ENCODE data around the gene REC114. TPM values are rescaled to one million over a fixed set of nuclear protein-coding genes. Genes with fewer than 3 reads are reported as not detected.

REC114 gene
- total RNA-seq, 2 experiments from 2014 or later, result not detected

GRCh38 chr15:73598530-73599160 is 155.7 kb downstream of the REC114 start:
- ChIA-PET CTCF (interaction anchor here (1.1 kb wide), 1 partner anchor 38 kb away, joined by 3 read pairs; no protein-coding TSS in a partner anchor), POLR2A (no interaction called here)

- POLR2A ChIA-PET, result no interaction called here
- CTCF ChIA-PET, result no interaction called here
Observed at GRCh38 chr15:73599934-73600333, 157.0 kb downstream of the REC114 start.

GRCh38 chr15:73600413-73601335 is 157.7 kb downstream of the REC114 start:
- ChIA-PET CTCF (interaction anchor here (1.5 kb wide), 1 partner anchor 35 kb away, joined by 4 read pairs; no protein-coding TSS in a partner anchor), POLR2A (no interaction called here)

GRCh38 chr15:73601451-73602445 is 158.8 kb downstream of the REC114 start:
- CTCF ChIA-PET, result interaction anchor here (1.5 kb wide), 1 partner anchor 34 kb away, joined by 4 read pairs; no protein-coding TSS in a partner anchor
- POLR2A ChIA-PET, result no interaction called here

- CTCF ChIA-PET, result no interaction called here
- POLR2A ChIA-PET, result no interaction called here
Observed at GRCh38 chr15:73602446-73602843, 159.5 kb downstream of the REC114 start.

GRCh38 chr15:73602992-73603391 is 160.0 kb downstream of the REC114 start:
- ChIA-PET POLR2A (no interaction called here), CTCF (no interaction called here)

GRCh38 chr15:73604477-73604876 is 161.5 kb downstream of the REC114 start:
- ChIA-PET CTCF (no interaction called here), POLR2A (no interaction called here)

- POLR2A ChIA-PET, result interaction anchor here (0.6 kb wide), 1 partner anchor 19 kb away, joined by 4 read pairs; no protein-coding TSS in a partner anchor
- CTCF ChIA-PET, result interaction anchor here (0.6 to 1.2 kb wide), 2 partner anchors 68 to 72 kb away, joined by 3 read pairs; no protein-coding TSS in a partner anchor
Observed at GRCh38 chr15:73605759-73606436, 162.9 kb downstream of the REC114 start.

GRCh38 chr15:73607405-73607804 is 164.4 kb downstream of the REC114 start:
- ChIA-PET CTCF (interaction anchor here (0.8 to 1.2 kb wide), 3 partner anchors 23 to 70 kb away, joined by 3 read pairs; no protein-coding TSS in a partner anchor), POLR2A (no interaction called here)

- CTCF ChIA-PET, result no interaction called here
- POLR2A ChIA-PET, result no interaction called here
Observed at GRCh38 chr15:73607843-73608242, 164.9 kb downstream of the REC114 start.

GRCh38 chr15:73608475-73608874 is 165.5 kb downstream of the REC114 start:
- ChIA-PET CTCF (no interaction called here), POLR2A (no interaction called here)

GRCh38 chr15:73608941-73609340 is 166.0 kb downstream of the REC114 start:
- POLR2A ChIA-PET, result no interaction called here
- CTCF ChIA-PET, result interaction anchor here (1.4 kb wide), 1 partner anchor 28 kb away, joined by 5 read pairs; no protein-coding TSS in a partner anchor

Other genes with a start within 250 kb of the REC114 start
- gene HCN4, start 74.2 kb upstream of the REC114 start, total RNA-seq, result not detected
- 10 to 100 TPM; 51.9 to 56.1 TPM for gene NPTN, start 190.2 kb downstream of the REC114 start, total RNA-seq
- gene CD276, start 241.2 kb downstream of the REC114 start, total RNA-seq, result 1 to 10 TPM; 2.6 to 3.1 TPM